GM18498 (cell line): ENCODE data around the gene GET4.
"Not testable (repeated sequence)": the region's sequence is repeated elsewhere in the genome, so short reads cannot be mapped to it uniquely, and the experiment has no call there.

Experiments
- ATAC-seq: cut with Tn5 transposase; IDR thresholded peaks from one replicate; pipeline ENCODE4 v1.9.1; 2021; ENCODE audit warnings: mild to moderate bottlenecking, moderate library complexity; ENCODE audit not compliant: unreplicated experiment

The GET4 gene

DNA sequence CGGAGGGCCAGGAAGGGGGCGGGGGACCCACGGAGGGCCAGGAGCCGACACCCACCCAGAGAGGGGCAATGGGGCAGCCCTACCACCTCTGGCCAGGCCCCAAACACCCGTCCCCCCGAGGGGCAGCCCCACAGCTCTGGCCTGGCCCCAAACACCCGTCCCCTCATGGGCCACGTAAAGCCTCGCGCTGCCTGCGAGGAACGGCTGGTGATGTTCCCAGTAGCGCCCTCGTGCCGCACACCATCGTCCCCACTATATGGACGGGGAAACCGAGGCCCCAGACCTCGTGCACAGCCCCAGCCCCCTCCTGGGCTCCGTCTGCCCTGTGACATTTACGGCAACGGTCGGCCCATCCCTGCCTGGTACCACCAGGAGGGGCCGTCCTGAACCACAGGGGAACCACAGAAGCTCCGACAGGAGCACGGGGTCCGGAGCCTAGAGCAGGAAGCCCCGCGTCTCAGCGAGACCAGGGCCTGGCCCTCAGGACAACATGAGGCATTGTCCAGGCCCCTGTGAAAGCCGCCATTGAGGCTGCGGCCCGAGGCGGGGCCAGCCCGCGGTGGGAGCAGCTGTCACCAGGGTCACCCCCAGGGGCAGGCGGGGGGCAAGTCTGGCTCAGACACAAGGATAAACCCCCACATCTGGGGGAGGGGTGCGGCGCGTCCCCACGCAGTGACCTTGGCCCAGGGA is 35.6 kb downstream of the GET4 start:
- ATAC-seq, result no peak

DNA sequence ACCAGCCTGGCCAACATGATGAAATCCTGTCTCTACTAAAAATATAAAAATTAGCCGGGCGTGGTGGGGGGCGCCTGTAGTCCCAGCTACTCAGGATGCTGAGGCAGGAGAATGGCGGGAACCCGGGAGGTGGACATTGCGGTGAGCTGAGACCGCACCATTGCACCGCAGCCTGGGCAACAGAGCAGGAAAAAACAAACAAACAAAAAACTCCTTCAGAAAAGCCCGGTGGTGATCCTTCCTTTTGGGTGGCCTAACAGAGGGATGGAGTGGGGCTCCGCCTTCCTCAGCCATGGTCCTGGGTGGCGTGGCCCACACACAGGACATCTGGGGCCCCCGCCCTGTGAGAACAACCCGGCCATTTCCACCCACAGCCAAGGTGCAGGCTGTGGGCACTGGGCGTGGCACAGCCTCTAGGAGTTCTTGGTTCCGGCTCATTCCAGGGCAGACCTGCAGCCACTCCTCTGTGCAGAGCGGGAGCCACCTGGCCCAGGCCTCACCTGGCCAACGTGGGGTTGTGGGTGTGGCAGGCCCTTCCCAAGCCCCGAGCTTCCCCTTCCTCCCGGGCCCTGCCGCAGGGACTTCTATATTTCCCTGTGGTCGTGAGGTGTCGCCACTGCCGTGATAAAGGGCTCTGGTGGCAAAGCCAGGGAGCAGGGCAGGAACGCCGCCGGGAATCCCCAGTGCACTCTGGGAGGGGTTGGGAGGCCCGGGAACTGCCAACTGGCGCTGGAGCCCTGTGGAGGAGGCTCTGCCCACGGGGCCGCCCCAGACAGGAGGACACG is 37.6 kb downstream of the GET4 start:
- ATAC-seq, result no peak

DNA sequence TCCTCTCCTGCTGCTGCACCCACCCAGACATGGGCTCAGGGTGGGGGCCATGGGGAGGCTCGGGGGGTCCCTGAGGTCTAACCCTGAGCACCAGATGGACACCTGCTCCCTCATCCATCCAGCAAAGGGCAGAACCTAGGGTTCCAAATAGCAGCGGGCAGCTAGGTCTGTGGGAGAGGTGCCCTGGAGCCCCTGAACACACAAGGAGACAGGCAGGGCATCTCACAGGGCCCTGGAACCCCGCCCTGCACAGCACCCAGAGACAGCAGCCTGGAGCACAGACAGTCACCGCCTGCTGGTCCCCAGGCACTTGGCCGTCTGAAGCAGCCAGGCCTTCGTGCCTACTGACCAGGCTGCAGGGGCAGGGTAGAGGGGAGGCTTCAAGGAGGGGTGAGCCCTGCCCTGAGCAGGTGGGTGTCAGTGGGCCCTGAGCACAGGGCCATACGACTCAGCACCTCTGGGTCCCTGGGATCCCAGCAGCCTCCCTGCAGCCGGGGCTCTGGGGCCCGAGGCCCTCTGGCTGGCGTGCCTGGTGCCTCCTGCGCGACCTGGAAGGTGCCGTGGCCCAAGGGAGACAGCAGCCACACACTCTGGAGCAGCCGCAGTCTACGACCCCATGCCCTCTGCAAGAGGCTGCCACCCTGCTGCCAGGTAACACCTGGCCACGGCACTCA is 38.3 kb downstream of the GET4 start:
- ATAC-seq, result no peak

DNA sequence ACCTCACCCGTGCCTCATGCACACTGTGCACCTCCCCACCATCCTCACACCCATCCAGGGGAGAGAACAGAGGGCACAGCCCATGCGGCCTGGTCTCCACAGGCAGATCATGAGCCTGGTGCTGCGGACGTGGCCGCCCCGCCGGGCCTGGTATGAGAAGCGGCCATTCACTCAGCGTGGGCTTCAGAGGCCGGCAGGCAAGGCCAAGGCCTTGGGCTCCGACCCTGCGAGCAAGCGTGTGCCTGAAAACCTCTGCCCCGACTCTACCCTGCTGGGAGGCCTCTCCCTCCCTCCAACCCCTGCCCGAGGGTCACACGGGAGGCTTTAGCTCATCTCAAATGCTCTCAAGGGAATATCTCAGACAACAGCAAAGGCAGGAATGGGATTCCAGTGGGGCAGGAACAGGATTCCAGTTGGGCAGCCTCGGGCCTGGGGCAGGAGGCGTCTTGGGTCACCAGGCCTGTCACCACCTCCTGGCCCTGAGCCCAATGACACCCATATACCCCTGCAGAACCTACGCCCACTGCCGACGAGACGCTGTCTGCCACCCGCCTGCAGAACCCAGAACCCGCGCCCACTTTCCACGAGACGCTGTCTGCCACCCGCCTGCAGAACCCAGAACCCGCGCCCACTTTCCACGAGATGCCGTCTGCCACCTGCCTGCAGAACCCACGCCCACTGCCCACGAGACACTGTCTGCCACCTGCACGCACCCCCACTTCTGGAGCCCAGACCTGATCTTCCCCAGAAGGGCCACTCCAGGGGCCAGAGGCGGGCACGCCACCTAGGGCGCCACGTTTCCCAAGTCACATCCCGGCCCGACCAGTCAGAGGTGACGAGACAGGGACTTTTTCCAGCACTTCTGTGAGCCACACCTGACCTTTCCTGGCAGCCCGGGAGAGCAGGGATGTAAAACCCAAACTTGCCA is 39.2 kb downstream of the GET4 start:
- no peak for ATAC-seq

DNA sequence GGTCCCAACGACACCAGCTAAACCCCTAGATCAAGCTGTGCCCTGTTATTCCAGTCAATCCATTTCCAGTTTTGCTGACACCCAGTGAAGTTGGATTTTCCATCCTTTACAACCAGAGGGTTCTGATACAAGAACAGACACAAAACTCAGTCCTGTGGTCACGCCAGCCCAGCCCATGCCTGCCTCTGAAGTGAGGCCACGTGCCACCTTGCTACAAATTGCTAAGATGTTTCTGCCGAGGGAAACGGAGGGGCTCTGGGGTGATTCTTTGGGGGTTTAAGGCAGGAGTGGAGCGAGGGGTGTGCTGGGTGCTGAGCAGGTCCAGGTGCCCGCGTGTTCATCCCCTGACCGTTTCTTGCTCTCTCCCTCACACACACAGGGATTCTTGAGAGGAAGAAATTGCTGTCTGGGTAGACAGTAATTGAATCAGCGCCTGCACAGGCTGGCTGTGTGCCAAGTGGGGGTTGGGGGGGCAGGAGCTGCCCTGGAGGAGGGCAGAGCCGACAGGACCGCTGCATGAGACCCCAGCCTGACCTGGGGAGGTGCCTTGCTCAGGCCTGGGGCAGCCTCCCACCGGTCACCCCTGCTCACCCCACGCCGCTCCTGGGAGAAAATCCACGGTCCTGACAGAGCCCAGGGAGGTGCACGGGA is 40.1 kb downstream of the GET4 start:
- no peak for ATAC-seq

DNA sequence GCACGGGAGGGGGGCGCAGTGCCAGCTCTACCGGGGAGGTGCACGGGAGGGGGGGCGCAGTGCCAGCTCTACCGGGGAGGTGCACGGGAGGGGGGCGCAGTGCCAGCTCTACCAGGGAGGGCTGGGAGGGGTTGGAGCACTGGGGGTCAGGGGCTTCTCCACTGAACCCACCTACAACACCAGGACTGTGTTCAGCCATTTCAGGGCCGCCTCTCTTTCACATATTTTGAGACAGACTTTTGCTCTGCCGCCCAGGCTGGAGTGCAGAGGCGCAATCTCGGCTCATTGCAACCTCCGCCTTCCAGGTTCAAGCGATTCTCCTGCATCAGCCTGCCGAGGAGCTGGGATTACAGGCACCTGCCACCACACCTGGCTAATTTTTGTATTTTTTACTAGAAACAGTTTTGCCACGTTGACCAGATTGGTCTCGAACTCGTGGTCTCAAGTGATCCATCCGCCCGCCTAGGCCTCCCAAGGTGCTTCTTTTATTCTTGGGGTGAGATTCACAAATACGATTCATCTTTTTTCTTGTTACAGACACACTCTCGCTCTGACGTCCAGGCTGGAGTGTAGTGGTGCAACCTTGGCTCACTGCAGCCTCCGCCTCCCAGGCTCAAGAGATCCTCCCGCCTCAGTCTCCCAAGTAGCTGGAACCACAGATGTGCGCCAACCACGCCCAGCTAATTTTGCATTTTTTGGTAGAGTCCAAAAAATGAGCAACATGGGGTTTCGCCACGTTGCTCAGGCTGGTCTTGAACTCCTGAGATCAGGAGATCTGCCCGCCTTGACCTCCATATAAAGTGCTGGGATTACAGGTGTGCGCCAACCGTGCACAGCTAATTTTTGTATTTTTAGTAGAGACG is 41.1 kb downstream of the GET4 start:
- no peak for ATAC-seq

DNA sequence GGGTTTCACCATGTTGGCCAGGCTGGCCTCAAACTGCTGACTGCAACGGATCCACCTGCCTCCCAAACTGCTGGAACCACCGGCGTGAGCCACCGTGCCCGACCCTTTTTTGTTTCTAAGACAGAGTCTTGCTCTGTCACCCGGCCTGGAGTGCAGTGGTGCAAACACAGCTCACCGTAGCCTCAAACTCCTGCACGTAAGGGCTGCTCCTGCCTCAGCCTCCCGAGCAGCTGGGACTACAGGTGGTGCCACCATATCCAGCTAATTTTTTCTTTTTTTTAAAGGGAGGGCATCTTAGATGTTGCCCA is 41.7 kb downstream of the GET4 start:
- ATAC-seq, result no peak

- ATAC-seq, result no peak
These were observed 42.2 kb downstream of the GET4 start for GRCh38 chr7:918441-919113.

DNA sequence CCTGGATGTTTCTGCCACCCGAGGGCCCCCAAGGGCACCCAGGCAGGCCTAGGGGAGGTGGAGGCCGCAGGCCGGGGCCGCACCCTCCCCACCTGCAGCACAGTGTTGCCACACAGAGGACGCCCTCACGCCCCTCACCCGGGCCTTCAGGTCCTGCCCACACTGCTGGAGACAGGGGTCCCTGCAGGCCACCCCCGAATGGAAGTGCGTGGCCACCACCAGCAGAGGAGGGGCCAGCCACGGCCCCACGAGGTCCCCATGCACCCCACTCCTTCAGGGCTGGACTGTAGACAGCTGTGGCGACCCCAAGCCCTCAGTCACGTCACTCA is 42.7 kb downstream of the GET4 start:
- no peak for ATAC-seq

GRCh38 chr7:919924-920341 is 43.6 kb downstream of the GET4 start:
- ATAC-seq, result no peak

DNA sequence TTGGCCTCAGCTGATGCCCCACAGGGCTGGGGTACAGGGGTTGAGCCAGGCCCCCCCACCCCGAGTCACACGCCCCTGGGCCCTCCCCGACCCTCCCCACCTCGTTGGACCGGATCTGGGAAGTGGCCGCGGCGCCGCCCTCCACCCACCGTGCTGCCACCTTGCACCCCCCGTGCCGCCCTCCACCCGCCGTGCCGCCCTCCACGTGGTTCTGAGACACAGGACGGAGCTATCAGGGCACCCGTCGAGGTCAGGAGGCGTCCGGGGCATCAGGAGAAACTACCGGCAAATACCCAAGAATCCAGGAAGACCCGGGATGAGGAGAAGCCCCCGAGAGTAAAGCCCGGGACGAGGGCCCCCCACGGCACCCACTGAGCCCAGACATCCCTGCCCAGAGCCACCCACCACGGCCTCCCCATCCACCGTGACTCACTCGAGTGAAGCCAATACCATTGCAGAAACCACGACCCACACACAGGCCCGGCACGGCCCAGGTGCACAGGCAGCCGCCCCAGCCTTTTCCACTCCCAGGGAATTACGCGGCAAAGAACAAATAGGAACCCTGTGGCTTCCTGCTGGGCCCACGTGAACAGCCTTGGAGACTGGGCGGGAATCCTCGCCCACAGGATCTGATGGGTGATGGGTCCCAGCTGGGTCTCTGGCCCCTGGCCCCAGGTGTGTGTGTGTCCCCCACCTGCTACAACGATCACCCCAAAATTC is 44.2 kb downstream of the GET4 start:
- ATAC-seq, result no peak

DNA sequence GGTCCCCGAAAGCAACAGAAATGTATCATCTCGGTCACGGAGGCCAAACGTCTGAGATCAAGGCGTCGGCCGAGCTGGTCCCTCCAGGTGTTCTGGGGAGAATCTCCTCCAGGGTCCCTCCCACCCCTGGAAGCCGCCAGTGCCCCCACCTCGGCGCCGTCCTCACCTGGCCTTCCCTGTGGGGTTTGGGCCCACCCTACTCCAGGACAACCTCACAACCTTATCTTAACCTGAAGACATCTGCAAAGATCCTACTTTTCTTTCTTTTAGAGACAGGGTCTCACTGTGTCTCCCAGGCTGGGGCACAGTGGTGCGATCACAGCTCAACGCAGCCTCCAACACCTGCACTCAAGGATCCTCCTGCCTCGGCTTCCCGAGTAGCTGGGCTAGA is 44.7 kb downstream of the GET4 start:
- no peak for ATAC-seq

DNA sequence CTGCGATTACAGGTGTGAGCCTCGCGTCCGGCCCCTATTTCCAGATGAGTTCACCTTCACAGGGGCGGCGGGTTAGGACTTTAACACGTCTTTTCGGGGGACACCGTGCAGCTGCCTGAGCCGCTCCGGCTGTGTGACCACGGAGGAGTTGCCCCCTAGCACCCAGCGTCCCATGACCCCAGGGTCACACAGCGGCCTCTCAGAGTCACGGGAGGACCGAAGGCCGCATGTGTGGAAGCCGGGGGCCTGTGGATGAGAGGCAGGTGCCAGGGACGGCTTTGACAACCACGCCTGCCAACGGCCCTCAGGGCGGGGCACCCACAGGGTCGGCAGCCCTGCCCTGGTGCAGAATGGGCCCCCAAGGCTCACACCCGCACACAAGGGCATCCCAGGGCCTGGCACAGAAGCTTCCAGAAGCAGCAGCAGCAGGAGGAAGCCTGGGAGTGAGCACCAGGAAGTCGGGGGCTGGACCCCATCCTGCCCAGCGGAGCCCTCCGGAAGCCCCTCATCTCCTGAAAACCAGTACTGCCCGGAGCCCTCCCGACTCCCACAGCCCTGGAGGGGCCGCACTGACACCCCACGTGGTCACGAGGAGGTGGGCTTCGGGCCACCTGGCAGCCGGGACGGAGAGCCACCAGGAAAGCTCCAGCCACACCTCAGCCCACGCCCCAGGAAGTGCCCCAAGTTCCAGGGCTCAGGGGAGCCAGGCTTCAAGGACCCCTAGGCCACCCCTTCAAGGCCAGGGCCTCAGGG is 45.4 kb downstream of the GET4 start:
- ATAC-seq, result no peak

DNA sequence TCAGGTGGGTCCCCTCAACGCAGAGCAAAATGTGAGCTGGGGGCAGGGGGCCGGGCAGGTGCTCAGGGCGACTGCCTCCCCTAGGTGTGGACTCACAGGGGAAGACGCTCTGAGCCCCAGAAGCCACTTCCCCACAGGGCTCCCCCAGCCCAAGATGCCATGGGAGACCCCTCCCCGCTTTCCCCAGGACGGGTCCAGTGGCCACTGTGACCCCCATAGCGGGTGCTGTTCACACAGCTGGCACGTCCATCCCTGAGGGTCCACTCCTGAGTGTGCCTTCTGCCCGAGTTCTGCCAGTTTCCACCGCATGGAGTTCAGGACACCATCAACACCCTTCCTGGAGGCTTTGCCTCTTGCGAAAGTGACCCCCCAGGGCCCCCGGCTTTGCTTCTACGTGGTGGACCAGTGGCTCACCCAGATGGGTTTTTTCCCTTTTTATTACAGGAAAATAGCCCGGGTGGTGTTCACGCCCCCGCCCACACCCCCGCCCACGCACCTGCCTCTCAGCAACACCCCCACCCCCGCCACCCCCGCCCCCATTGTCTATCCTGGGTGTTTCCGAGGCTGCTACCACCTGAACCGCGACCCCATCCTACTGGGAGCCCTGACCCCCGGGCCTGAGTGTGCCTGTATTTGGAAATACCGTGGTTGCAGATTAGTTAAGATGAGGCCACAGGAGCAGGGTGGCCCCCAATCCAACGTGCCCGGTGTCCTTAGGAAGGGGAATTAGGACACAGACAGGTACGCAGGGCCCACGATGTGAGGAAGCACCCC is 46.2 kb downstream of the GET4 start:
- ATAC-seq, result no peak

- ATAC-seq, result peak; percentile 75
These were observed 47.0 kb downstream of the GET4 start for GRCh38 chr7:923108-924041.

- ATAC-seq, result not testable (repeated sequence)
These were observed 47.7 kb downstream of the GET4 start for GRCh38 chr7:924042-924441.
